HepG2 (cell line): ENCODE data around the gene NXPH4. TPM values are rescaled to one million over a fixed set of nuclear protein-coding genes. Genes with fewer than 3 reads are reported as not detected.

Experiments used
- AHDC1 ChIP-seq: sonication (generic); formaldehyde crosslinking; IDR thresholded peaks from 2 replicates; pipeline ENCODE4 v1.5.1; 2020; ENCODE audit warnings: mild to moderate bottlenecking, missing genetic modification reagents, borderline replicate concordance
- ESRRA ChIP-seq: sonication (generic); formaldehyde crosslinking; IDR thresholded peaks from 2 replicates; pipeline ENCODE4 v1.5.1; 2020; ENCODE audit warnings: mild to moderate bottlenecking, low read depth, missing genetic modification reagents
- GLI4 ChIP-seq: sonication (generic); formaldehyde crosslinking; IDR thresholded peaks from 2 replicates; pipeline ENCODE4 v1.5.1; 2020; ENCODE audit warnings: missing genetic modification reagents, mild to moderate bottlenecking, moderate library complexity, borderline replicate concordance
- MAFF ChIP-seq: IDR thresholded peaks from 2 replicates; pipeline ENCODE4 v1.6.1; 2011; ENCODE audit warnings: low read depth, low read length, improper control_type of control experiment
- MTERF4 ChIP-seq: sonication (generic); formaldehyde crosslinking; IDR thresholded peaks from 2 replicates; pipeline ENCODE4 v1.8.0; 2023; ENCODE audit warnings: mild to moderate bottlenecking, missing genetic modification reagents
- NCOA1 ChIP-seq: sonication (generic); formaldehyde crosslinking; IDR thresholded peaks from 2 replicates; pipeline ENCODE4 v1.9.0; 2021; ENCODE audit warnings: missing genetic modification reagents
- NFE2 ChIP-seq: sonication (generic); formaldehyde crosslinking; IDR thresholded peaks from 2 replicates; pipeline ENCODE4 v1.4.0; 2020; ENCODE audit warnings: missing genetic modification reagents
- NFYC ChIP-seq: IDR thresholded peaks from 2 replicates; pipeline ENCODE4 v1.6.1; 2016; ENCODE audit warnings: missing genetic modification reagents, missing compliant biosample characterization
- NKX3-1 ChIP-seq: sonication (generic); formaldehyde crosslinking; IDR thresholded peaks from 2 replicates; pipeline ENCODE4 v1.5.0; 2020; ENCODE audit warnings: missing genetic modification reagents
- NR1H2 ChIP-seq: sonication (generic); formaldehyde crosslinking; IDR thresholded peaks from 2 replicates; pipeline ENCODE4 v1.8.1; 2022; ENCODE audit warnings: low read depth, missing genetic modification reagents, borderline replicate concordance
- PCBP1 ChIP-seq: fragments of 200-400 bp; formaldehyde crosslinking; IDR thresholded peaks from 2 replicates; pipeline ENCODE4 v1.6.1; 2017; ENCODE audit warnings: mild to moderate bottlenecking, low read depth, low read length, borderline replicate concordance
- PCBP2 ChIP-seq: fragments of 200-400 bp; formaldehyde crosslinking; optimal IDR thresholded peaks from 2 replicates; pipeline ENCODE3; 2018; ENCODE audit warnings: low read length, low read depth; ENCODE audit not compliant: poor library complexity, severe bottlenecking
- RNF219 ChIP-seq: sonication (generic); formaldehyde crosslinking; IDR thresholded peaks from 2 replicates; pipeline ENCODE4 v1.5.0; 2020; ENCODE audit warnings: mild to moderate bottlenecking, missing genetic modification reagents
- TCF12 ChIP-seq, 2 experiments: fragments of 450-650 bp in 1 of 2; sonication (generic) in 1 of 2; formaldehyde crosslinking in 1 of 2; IDR thresholded peaks; 2 replicates each; pipeline versions ENCODE4 v1.6.1 to v1.8.0; 2017 to 2022; ENCODE audit warnings: antibody characterized with exemption in 1 of 2, mild to moderate bottlenecking in 1 of 2, missing genetic modification reagents in 1 of 2, moderate library complexity in 1 of 2
- TP53 ChIP-seq: sonication (generic); formaldehyde crosslinking; conservative IDR thresholded peaks from 2 replicates; pipeline ENCODE4 v1.4.0; 2020; ENCODE audit warnings: missing genetic modification reagents
- ZNF337 ChIP-seq: sonication (generic); formaldehyde crosslinking; IDR thresholded peaks from 2 replicates; pipeline ENCODE4 v1.5.1; 2020; ENCODE audit warnings: missing genetic modification reagents, low read depth, mild to moderate bottlenecking, borderline replicate concordance
- ZNF510 ChIP-seq: sonication (generic); formaldehyde crosslinking; IDR thresholded peaks from 2 replicates; pipeline ENCODE4 v1.4.0; 2020; ENCODE audit warnings: low read depth, mild to moderate bottlenecking, missing genetic modification reagents
- ZNF543 ChIP-seq: sonication (generic); formaldehyde crosslinking; IDR thresholded peaks from 2 replicates; pipeline ENCODE4 v1.4.0; 2020; ENCODE audit warnings: mild to moderate bottlenecking, missing genetic modification reagents
- ZNF704 ChIP-seq: sonication (generic); formaldehyde crosslinking; IDR thresholded peaks from 2 replicates; pipeline ENCODE4 v1.8.1; 2023; ENCODE audit warnings: mild to moderate bottlenecking, inconsistent platforms, moderate library complexity, missing genetic modification reagents, borderline replicate concordance
- polyA plus RNA-seq, 8 experiments: library from polyadenylated mRNA; depleted of rRNA in 3 of 8; stranded (reverse) in 7 of 8; unstranded in 1 of 8; fragments of >200 nt; fragmentation: Illumina TruSeq in 4 of 8; extraction: Trizol in 4 of 8; gene quantifications; 2 replicates each; pipeline versions ENCODE4 v1.2.1 to v1.2.3, GENCODE V29; 2011 to 2016; ENCODE audit warnings: low read depth in 4 of 8, missing spikeins in 1 of 8, mixed read lengths in 1 of 8; ENCODE audit not compliant: insufficient read depth in 1 of 8
- total RNA-seq, 5 experiments: library from RNA; depleted of rRNA; stranded (reverse); fragments of >200 nt; fragmentation: Illumina TruSeq; extraction: Trizol; gene quantifications; 2 replicates each; pipeline ENCODE4 v1.2.3, GENCODE V29; 2016; ENCODE audit warnings: low read depth in 1 of 5

Gene NXPH4
- total and polyA plus RNA-seq, 2 of the 13 experiments (the other 11 are each of a cell fraction or from before 2014, with no cell fraction given), result 0.13 TPM; not detected in 1

- TF ChIP-seq AHDC1, result no peak
- TF ChIP-seq TCF12 (IDR thresholded peaks at IDR 0.05), result no peak
- no peak for TF ChIP-seq TCF12 (CRISPR knock-in tag; IDR thresholded peaks at IDR 0.05)
- no peak for TF ChIP-seq NFYC (CRISPR knock-in tag)
- no peak for TF ChIP-seq TP53 (CRISPR knock-in tag)
- TF ChIP-seq GLI4 (CRISPR knock-in tag), result no peak
- TF ChIP-seq NKX3-1 (CRISPR knock-in tag), result 0 out of 2 replicates have a peak, but pooled peaks have one; percentile 22
- 0 out of 2 replicates have a peak, but pooled peaks have one; percentile 8 for TF ChIP-seq MTERF4 (CRISPR knock-in tag)
- TF ChIP-seq PCBP1, result no peak
- no peak for TF ChIP-seq RNF219
- no peak for TF ChIP-seq MAFF
- TF ChIP-seq NFE2 (CRISPR knock-in tag), result no peak
- TF ChIP-seq NCOA1 (CRISPR knock-in tag), result 0 out of 2 replicates have a peak, but pooled peaks have one; percentile 45
- TF ChIP-seq ZNF337 (CRISPR knock-in tag), result 0 out of 2 replicates have a peak, but pooled peaks have one; percentile 9
- TF ChIP-seq ZNF543, result no peak
- TF ChIP-seq ZNF510 (CRISPR knock-in tag), result no peak
- TF ChIP-seq ESRRA (CRISPR knock-in tag), result no peak
- TF ChIP-seq NR1H2, result no peak
- TF ChIP-seq PCBP2, result no peak
- TF ChIP-seq ZNF704 (CRISPR knock-in tag), result no peak
Measured at GRCh38 chr12:57229046-57229633, 12.5 kb downstream of the NXPH4 start (continued).
